ENCODE data around the gene CHRNA10.
A peak's percentile ranks its signal among the peaks of the same experiment; 100 is the strongest.

CHRNA10 gene

GRCh38 chr11:3627291-3627690 is 43.9 kb downstream of the CHRNA10 start:
- DNase-seq, result no peak

DNA sequence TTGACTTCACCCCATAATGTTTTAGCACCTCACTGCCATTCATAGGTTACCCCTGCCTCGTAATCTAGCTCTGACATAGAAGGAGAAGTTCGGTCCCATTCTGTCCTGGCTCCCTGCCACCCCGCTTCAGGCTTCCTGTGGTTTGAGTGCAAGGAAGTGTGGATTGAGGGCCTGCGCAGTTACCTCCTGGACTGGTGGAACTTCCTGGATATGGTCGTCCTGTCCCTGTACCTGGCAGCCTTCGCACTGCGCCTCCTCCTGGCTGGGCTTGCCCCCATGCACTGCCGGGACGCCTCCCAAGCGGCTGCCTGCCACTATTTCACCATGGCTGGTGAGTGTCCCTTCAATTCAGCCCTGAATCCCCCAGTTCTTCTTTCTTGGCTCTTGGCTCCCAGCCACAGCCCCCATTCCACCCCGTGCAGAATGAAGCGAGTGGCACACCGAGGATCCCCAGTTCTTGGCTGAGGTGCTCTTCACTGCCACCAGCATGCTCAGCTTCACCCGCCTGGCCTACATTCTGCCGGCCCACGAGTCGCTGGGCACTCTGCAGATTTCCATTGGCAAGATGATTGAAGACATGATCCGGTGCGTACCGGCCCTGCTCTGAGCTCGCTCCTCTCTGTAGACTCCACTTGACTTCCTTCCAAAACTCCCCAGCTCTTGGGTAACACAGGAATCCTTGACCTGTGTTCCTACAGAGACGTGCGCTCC is 44.8 kb downstream of the CHRNA10 start:
- DNase-seq, result peak; percentile 94

DNA sequence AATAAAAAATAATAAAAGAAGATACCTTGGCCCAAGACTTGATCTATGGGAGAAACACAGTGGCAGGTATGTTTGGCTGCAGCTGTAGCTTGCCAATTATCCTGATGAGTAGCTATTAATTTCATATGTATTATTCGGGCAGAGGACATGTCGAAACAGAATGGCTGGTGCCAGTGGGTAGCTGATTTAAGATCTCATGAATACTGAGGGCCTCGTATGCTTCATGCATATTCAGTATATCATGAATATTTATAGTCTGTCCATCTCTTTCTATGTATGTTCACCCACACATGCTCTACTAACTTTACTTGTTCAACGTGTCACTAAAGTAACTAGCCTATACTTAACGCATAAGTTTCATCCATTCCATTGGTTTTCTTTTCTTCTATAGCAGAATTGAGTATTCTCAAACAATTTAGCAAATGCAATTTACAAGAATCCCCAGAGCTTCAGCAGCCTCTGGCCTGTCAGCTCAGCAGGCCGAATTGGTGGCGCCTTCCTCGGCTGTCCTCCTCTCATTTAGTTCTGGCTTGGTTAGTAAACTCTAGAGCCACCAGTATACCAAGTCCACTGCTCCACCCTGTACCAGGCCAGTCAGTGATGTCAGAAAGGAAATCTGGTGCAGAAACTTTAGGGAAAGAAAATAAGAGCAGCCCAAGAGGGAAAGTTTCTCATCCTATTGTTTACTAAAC is 47.3 kb downstream of the CHRNA10 start:
- DNase-seq, result no peak

- no peak for DNase-seq
Observed at GRCh38 chr11:3623121-3623520, 48.1 kb downstream of the CHRNA10 start.

GRCh38 chr11:3622521-3622920 is 48.7 kb downstream of the CHRNA10 start:
- DNase-seq, result no peak

DNA sequence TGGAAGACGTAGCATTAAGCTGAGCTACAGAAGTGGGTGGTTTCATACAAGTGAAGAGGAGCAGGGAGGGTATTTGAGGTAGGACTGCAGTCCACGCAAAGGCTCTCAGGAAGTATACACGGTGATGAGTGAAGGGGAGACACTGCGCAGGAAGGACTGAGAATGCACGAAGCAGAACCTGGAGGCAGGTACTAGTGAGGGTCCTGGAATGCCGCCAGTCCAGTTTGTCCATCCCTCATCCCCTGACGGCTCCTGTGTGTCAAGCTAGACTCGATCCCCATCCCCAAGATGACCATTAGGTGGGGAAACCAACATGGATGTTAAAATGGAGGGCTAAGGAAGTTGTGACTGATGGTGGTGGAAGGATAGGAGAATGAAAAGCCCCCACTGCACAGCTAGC is 53.2 kb downstream of the CHRNA10 start:
- no peak for DNase-seq

- no peak for DNase-seq
Observed at GRCh38 chr11:3616721-3617460, 54.3 kb downstream of the CHRNA10 start.

DNA sequence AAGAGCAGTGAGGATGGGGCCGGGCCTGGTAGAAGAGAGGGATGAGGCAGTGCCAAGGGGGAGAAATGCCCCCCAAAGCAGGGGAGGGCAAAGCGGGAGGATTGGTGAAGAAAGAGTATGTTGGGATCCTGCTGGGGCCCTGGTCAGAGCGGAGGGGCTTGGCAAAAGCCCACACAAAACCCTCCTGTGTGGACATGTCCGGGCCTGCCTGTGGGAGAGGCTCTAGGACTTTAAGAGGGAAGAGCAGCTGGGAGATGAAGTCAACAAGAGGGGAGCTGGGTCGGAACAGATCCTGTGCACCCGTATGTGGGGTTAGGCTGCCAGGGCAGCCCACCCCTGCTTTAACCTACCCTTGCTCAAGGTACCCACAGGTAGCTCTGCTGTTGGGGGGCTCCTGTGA is 55.2 kb downstream of the CHRNA10 start:
- DNase-seq, result no peak

Data from GDM1 (cell line).